Hematopoietic multipotent progenitor cell treated with erythropoietin and hydrocortisone succinate and interleukin-3 and kit ligand, for 17 days (in vitro differentiated cells): ENCODE data around the gene AMFR.
"Not testable (repeated sequence)": the region's sequence is repeated elsewhere in the genome, so short reads cannot be mapped to it uniquely, and the experiment has no call there.

Source experiments
- DNase-seq: peaks from one replicate; pipeline ENCODE4 v3.0.0-alpha.2; 2015; ENCODE audit warnings: low spot score

The AMFR gene

GRCh38 chr16:56423584-56424403, 1.6 kb downstream of the AMFR start:
- DNase-seq = peak; percentile 53

DNA sequence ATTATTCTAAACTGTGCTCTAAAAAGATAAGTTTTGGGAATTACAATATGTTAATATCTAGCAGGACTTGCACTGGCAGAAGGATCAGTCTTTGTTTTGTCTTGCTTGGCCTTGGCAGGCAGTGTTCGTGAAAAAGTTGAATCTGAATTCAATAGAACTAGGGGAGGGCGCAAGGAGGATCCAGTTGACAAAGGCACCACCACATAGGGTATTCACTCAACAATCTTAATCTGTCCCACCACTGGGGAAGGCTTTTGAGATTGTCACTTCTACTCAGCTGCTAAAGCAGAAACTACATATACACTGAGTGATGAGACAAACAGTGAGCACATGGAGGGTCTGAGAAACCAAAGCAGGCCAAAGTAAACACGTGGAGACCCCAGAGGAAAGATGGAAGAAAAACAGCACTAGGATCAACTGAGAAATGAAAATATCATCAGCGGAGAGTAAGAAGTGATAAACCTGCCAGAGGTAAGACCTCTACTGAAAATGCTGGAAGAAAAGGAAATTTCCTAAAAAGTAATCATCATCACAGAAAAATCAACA, 2.4 kb downstream of the AMFR start:
- DNase-seq = no peak

DNA sequence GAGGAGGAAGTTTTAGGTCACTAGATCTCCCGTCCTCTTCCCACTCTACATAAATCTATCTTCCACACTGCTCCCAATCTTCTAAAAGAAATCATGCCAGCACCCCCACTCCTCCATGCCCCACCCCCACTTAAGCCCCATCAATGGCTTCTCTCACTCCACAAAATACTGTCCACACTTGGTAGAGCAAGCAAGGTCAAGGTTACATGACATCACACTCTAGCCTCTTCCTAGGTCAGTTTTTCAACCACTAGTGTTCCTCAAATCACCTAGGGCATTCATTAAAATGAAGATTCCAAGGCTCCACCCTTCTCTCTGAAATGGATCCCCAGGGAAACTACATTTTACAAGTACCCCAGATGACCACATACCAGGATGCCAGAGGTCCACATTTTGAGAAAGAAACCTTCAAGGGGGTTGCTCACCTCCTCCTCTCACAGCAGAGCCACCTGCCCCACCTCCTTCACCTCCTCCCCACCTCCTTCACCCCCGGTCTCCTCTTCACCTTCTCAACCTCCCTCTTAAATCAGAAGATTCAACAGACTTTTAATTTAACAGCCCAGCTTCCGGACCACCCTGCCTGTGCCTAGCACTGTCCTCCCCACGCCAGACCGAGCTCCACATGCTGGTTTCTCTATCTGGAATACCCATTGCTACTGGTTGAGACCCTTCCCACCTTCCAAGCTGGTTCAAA, 3.2 kb downstream of the AMFR start:
- DNase-seq = no peak

DNA sequence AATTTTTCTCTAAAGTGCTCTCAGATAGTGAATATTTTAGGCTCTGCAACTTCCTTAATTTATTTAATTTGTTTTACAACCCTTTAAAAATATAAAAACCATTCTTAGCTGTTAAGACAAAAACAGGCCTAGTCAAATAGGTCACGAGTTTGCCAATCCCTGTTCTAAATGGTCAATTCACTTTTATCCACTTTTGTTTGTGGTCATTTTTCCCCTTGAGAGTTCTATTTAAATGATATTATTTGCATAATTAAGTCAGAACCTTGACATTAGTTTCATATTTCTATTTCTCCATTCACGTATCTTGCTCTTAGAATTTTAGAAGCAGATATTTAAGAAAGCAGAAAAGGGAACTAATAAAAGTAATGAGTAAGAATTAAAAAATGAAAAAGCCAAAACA, 4.0 kb downstream of the AMFR start:
- no peak for DNase-seq

GRCh38 chr16:56420613-56421012, 4.7 kb downstream of the AMFR start:
- DNase-seq = no peak

DNA sequence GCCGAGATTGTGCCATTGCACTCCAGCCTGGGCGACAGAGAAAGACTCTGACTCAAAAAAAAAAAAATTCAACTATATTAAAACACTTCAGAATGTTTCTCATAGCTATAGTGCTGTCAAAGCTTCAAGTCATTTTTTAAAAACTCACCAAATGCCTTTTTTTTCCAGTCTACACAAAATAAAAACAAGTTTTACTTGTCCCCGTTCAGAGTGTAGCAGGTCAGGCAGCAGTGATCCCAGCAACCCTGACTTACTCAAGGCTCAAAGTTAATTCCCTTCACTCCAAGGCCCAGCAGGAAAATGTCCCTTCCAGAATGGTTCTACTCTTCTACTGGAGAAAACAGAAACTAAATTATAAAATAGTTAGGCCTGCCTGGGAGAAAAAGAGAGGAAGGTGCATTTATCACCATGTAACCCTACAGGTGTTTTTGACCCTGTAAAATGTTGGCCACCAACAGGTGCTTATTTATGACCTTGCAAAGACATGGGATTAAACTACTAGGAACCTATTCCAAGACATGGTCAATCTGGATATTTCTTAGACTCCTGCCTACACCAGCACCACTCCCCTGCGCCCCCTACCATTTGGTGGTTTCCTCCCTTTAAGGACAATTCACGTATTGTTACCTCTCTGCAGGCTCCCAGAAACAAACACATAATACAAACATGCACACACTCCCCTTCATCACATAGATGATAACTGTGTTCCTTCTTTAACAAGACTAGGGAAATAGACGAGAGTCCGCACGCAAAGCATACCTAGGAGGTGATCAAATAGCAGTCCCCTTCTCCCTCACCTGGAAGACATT, 5.4 kb downstream of the AMFR start:
- no peak for DNase-seq

- DNase-seq = no peak
These were observed 8.2 kb downstream of the AMFR start for GRCh38 chr16:56417138-56417537.

- DNase-seq = no peak
These were observed 9.5 kb downstream of the AMFR start for GRCh38 chr16:56415875-56416274.

GRCh38 chr16:56414366-56414765, 11.0 kb downstream of the AMFR start:
- no peak for DNase-seq

DNA sequence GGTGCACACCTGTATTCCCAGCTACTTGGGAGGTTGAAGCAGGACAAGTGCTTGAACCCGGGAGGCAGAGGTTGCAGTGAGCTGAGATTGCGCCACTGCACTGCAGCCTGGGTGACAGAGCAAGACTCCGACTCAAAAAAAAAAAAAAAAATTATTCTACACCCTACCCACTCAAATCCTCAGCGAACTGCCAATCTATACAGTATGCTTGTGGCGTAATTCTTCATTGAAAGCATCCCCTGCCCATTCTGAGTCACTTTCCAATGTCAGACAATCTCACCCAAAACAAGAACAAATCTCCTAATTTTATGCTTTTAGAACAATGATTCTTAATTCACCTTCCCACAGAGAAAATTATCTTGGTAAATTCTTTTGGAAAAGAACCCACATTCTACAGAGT, 12.0 kb downstream of the AMFR start:
- DNase-seq = no peak

- no peak for DNase-seq
These were observed 13.7 kb downstream of the AMFR start for GRCh38 chr16:56411624-56412023.

DNA sequence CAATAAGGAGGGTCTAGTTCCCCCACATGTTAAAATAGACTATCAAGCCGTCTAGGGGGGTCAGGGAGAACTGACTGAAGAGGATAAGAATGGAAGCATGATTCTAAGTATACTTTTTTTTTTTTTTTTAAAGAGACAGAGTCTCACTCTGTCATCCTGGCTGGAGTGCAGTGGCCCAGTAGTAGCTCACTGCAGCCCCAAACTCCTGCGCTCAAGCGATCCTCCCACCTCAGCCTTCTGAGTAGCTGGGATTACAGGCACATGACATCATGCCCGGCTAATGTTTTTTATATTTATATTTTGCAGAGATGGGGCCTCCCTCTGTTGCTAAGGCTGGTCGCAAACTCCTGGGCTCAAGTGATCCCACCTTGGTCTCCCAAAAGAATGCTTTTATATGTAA, 14.2 kb downstream of the AMFR start:
- DNase-seq = no peak

GRCh38 chr16:56409195-56409594, 16.1 kb downstream of the AMFR start:
- DNase-seq = no peak

DNA sequence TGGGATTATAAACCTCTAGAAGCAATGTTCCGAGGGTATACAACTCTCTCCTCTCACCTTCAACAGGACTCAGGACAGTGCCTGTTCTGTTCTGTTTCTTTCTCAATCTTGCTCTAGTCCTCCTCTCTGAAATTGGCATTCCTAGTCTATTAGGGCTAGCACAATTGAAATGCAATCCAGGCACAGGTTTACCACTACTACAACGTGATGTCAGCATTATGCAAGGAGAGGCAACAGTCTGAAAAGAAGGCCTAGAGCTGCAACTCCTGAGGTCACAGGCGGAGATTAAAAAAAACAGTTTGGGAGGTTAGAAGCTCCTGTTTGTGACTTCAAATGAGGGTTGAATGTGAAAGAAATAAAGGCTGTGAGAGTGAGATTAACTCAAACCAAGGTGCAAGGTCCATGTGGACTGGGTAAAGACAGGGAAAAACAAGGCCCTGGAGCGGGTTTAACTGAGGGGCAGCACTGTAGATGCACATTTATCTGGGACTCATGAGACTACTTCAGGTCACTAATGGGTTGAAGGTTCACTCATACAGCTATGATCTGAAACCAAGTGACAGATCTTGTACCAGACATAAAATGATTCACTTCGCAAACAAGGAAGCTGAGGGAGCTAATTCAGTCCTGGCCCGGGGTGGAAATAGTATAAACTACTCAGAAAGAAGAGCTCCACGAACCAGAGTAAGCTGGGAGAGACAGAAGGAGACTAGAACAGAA, 16.8 kb downstream of the AMFR start:
- DNase-seq = no peak

GRCh38 chr16:56405977-56406672, 19.2 kb downstream of the AMFR start:
- DNase-seq = no peak

GRCh38 chr16:56401482-56401881, 23.9 kb downstream of the AMFR start:
- no peak for DNase-seq

DNA sequence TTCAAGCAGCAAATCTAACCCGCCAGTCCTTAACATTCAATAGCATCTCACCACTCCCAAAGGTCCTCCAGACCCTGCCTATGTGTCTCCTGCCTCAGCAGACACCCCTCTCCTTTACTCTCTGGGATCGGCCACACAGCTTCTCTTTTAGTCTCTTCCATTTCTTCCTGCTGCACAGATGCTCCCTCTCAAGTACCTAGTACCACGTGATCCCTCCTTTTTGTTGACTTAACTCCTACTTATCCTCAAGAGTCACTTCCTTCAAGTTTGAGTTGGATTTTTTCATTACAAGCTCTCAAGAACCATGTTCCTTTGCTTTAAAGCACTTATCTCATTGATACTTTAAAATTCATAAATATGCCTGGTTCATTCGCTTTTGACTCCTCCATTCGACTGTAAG, 24.9 kb downstream of the AMFR start:
- no peak for DNase-seq

DNA sequence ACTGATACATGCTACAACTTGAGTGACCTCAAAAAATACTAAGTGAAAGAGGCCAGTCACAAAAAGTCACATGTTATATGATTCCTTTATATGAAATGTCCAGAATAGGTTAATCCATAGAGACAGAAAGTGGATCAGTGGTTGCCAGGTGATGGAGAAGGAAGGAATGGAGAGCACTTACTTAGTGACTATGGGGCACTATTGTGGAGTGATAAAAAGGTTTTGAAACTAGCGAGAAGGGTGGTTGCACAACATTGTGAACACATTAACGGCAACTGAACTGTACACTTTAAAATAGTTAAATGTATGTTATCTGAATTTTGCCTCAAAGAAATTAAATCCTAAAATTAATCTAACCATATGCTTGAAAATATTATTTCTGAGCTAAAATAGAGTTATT, 25.9 kb downstream of the AMFR start:
- no peak for DNase-seq

DNA sequence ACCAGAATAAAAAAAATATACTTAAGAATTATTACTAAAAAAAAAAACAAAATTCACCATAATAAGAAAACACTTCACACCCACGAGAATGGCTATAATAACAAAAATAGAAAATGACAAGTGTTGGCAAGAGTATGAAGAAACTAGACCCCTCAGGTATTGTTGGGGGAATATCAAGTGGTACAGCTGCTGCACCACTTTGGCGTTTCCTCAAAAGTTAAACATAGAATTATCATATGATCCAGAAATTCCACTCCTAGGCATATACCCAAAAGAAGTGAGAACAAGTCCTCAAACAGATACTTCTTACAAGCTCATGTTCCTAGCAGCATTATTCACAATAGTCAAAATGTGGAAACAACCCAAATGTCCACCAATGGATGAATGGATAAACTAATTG, 26.3 kb downstream of the AMFR start:
- no peak for DNase-seq

GRCh38 chr16:56396724-56397123, 28.6 kb downstream of the AMFR start:
- DNase-seq = not testable (repeated sequence)

DNA sequence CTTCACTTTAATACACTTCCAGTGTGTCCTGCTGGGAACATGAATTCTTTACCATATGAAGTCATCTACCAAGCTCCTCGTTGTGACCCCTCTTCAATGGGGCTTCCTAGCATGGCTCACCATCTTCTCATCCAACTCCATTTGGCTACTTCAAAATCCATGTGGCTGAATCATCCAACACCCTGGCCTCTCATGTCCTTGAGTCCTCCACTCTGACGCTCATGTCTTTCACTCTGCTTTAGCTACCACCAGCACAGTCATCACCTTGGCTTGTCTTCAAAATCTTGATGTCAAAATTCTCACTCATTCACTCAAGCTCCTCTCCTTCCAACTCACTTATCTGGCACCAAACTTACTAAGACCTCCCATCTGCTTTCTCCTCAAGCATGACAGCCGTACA, 35.8 kb downstream of the AMFR start:
- DNase-seq = no peak
